H9 (cell line): ENCODE measurements around the gene MLST8. TPM values are rescaled to one million over a fixed set of nuclear protein-coding genes. Genes with fewer than 3 reads are reported as not detected.

Source experiments
- DNase-seq: peaks from one replicate; pipeline ENCODE4 v3.0.0-alpha.2; 2017
- H2AFZ ChIP-seq: one replicate; pipeline ENCODE4 v1.6.1; 2013; ENCODE audit warnings: mild to moderate bottlenecking, low read length, control low read depth, moderate library complexity
- H2AK5ac ChIP-seq: 2 replicates; pipeline ENCODE4 v1.6.1; 2013; ENCODE audit warnings: low read length, control low read depth, mixed read lengths; ENCODE audit not compliant: insufficient read length
- H2BK120ac ChIP-seq: one replicate; pipeline ENCODE4 v1.6.1; 2013; ENCODE audit warnings: low read depth, mild to moderate bottlenecking, low read length, control low read depth, inconsistent platforms; ENCODE audit not compliant: poor library complexity, severe bottlenecking
- H2BK12ac ChIP-seq: 2 replicates; pipeline ENCODE4 v1.6.1; 2013; ENCODE audit warnings: low read length, control low read depth, mixed read lengths, low read depth; ENCODE audit not compliant: insufficient read length
- H2BK15ac ChIP-seq: 2 replicates; pipeline ENCODE4 v1.6.1; 2013; ENCODE audit warnings: low read depth, low read length, control low read depth
- H2BK20ac ChIP-seq: one replicate; pipeline ENCODE4 v1.6.1; 2013; ENCODE audit warnings: low read depth, mild to moderate bottlenecking, low read length, control low read depth, inconsistent platforms; ENCODE audit not compliant: poor library complexity, severe bottlenecking
- H2BK5ac ChIP-seq: 2 replicates; pipeline ENCODE4 v1.6.1; 2013; ENCODE audit warnings: low read length, control low read depth, mixed read lengths; ENCODE audit not compliant: insufficient read length
- H3K14ac ChIP-seq: 2 replicates; pipeline ENCODE4 v1.6.1; 2013; ENCODE audit warnings: low read length, control low read depth; ENCODE audit not compliant: insufficient read depth
- H3K18ac ChIP-seq: 2 replicates; pipeline ENCODE4 v1.6.1; 2013; ENCODE audit warnings: low read depth, mild to moderate bottlenecking, mixed read lengths, low read length, control low read depth; ENCODE audit not compliant: insufficient read length
- H3K23ac ChIP-seq: 2 replicates; pipeline ENCODE4 v1.6.1; 2013; ENCODE audit warnings: low read length, control low read depth, mixed read lengths, low read depth; ENCODE audit not compliant: insufficient read length
- H3K23me2 ChIP-seq: 2 replicates; pipeline ENCODE4 v1.6.1; 2013; ENCODE audit warnings: low read depth, mild to moderate bottlenecking, mixed read lengths, low read length, control low read depth; ENCODE audit not compliant: insufficient read length, poor library complexity, severe bottlenecking
- H3K27ac ChIP-seq: 2 replicates; pipeline ENCODE4 v1.5.1; 2013; ENCODE audit warnings: low read length, control low read depth, mixed read lengths, low read depth; ENCODE audit not compliant: insufficient read length
- H3K27me3 ChIP-seq: 2 replicates; pipeline ENCODE4 v1.6.1; 2013; ENCODE audit warnings: low read length, control low read depth, inconsistent platforms; ENCODE audit not compliant: insufficient read depth
- H3K4ac ChIP-seq: 2 replicates; pipeline ENCODE4 v1.6.1; 2013; ENCODE audit warnings: low read depth, mild to moderate bottlenecking, control low read depth, inconsistent platforms, low read length, moderate library complexity
- H3K4me1 ChIP-seq: 2 replicates; pipeline ENCODE4 v1.6.1; 2013; ENCODE audit warnings: low read length, control low read depth, inconsistent platforms; ENCODE audit not compliant: insufficient read depth
- H3K4me2 ChIP-seq: 2 replicates; pipeline ENCODE4 v1.6.1; 2013; ENCODE audit warnings: low read length, control low read depth, mixed read lengths; ENCODE audit not compliant: insufficient read length, insufficient read depth
- H3K56ac ChIP-seq: 2 replicates; pipeline ENCODE4 v1.6.1; 2013; ENCODE audit warnings: low read depth, mild to moderate bottlenecking, mixed read lengths, low read length, control low read depth; ENCODE audit not compliant: insufficient read length
- H3K79me1 ChIP-seq: 2 replicates; pipeline ENCODE4 v1.6.1; 2013; ENCODE audit warnings: low read depth, mild to moderate bottlenecking, moderate library complexity, low read length, control low read depth, inconsistent platforms; ENCODE audit not compliant: insufficient read depth, poor library complexity, severe bottlenecking
- H3K79me2 ChIP-seq: 2 replicates; pipeline ENCODE4 v1.6.1; 2013; ENCODE audit warnings: low read length, control low read depth, inconsistent platforms; ENCODE audit not compliant: insufficient read depth
- H3K9ac ChIP-seq: 2 replicates; pipeline ENCODE4 v1.6.1; 2013; ENCODE audit warnings: low read length, control low read depth, mixed read lengths; ENCODE audit not compliant: insufficient read length; ENCODE audit errors: extremely low read depth
- H3K9me3 ChIP-seq: one replicate; pipeline ENCODE4 v1.6.1; 2013; ENCODE audit warnings: low read depth, low read length, inconsistent platforms; ENCODE audit not compliant: control insufficient read depth
- H3T11ph ChIP-seq: one replicate; pipeline ENCODE4 v1.6.1; 2013; ENCODE audit warnings: mild to moderate bottlenecking, low read length, control low read depth, inconsistent platforms
- H4K20me1 ChIP-seq: one replicate; pipeline ENCODE4 v1.6.1; 2013; ENCODE audit not compliant: control insufficient read depth, insufficient read length, insufficient read depth
- H4K5ac ChIP-seq: 2 replicates; pipeline ENCODE4 v1.6.1; 2013; ENCODE audit warnings: low read depth, mild to moderate bottlenecking, mixed read lengths, low read length, control low read depth; ENCODE audit not compliant: insufficient read length
- H4K8ac ChIP-seq: replicated peaks from 2 replicates; pipeline ENCODE4 v1.6.1; 2013; ENCODE audit warnings: low read length, control low read depth, mixed read lengths, low read depth; ENCODE audit not compliant: insufficient read length
- H4K91ac ChIP-seq: 2 replicates; pipeline ENCODE4 v1.6.1; 2013; ENCODE audit warnings: low read depth, mild to moderate bottlenecking, moderate library complexity, mixed read lengths, low read length, control low read depth; ENCODE audit not compliant: insufficient read length
- H3K27ac Mint-ChIP-seq, 3 experiments: 2 replicates in 2 of 3; 3 replicates in 1 of 3; pipeline ENCODE4 v1.8.0; 2020 to 2021; ENCODE audit warnings: mixed read lengths in 3 of 3, mild to moderate bottlenecking in 1 of 3, moderate library complexity in 1 of 3
- H3K27me3 Mint-ChIP-seq: 2 replicates; pipeline ENCODE4 v1.8.0; 2021; ENCODE audit warnings: low read depth, mild to moderate bottlenecking, moderate library complexity, mixed read lengths
- H3K36me3 Mint-ChIP-seq, 3 experiments: 2 replicates in 2 of 3; 3 replicates in 1 of 3; pipeline ENCODE4 v1.8.0; 2020 to 2021; ENCODE audit warnings: low read depth in 3 of 3, mixed read lengths in 3 of 3; ENCODE audit not compliant: insufficient read depth in 1 of 3
- H3K4me1 Mint-ChIP-seq, 2 experiments: 2 replicates each; pipeline ENCODE4 v1.8.0; 2020; ENCODE audit warnings: mixed read lengths in 2 of 2
- H3K4me3 Mint-ChIP-seq, 2 experiments: 2 replicates in 1 of 2; 3 replicates in 1 of 2; pipeline ENCODE4 v1.8.0; 2020 to 2021; ENCODE audit warnings: mild to moderate bottlenecking in 2 of 2, mixed read lengths in 2 of 2, moderate library complexity in 1 of 2
- H3K9me3 Mint-ChIP-seq, 2 experiments: 2 replicates in 1 of 2; 3 replicates in 1 of 2; pipeline ENCODE4 v1.8.0; 2020; ENCODE audit warnings: mild to moderate bottlenecking in 2 of 2, mixed read lengths in 2 of 2, moderate library complexity in 1 of 2
- CTCF ChIP-seq: fragments of 200-600 bp; sonication (generic); conservative IDR thresholded peaks from 3 replicates; pipeline ENCODE4 v1.8.0; 2021; ENCODE audit warnings: antibody characterized with exemption, mild to moderate bottlenecking
- WGBS: extraction: QIAGEN DNeasy Blood & Tissue Kit; methylation state at CpG from one replicate; pipeline ENCODE4 v1.1.7; 2013; ENCODE audit warnings: missing lambda C conversion rate, low lambda C conversion rate, mixed read lengths; ENCODE audit not compliant: insufficient read length; ENCODE audit errors: extremely low coverage; 5-methylcytosine and 5-hydroxymethylcytosine counted together
- total RNA-seq: library from RNA; stranded (reverse); gene quantifications from 2 replicates; pipeline ENCODE4 v1.2.1, GENCODE V29; 2021

Gene MLST8
- total RNA-seq, 1 experiment from 2014 or later, result 74.5 TPM

- no peak overlapping the region for H4K5ac ChIP-seq
- H3K27me3 ChIP-seq, result no peaks in the 10 kb centered on the region
- no peak for TF ChIP-seq CTCF
- no peak overlapping the region for H3K14ac ChIP-seq
- no peaks in the 10 kb centered on the region for H3K9me3 ChIP-seq
- H3K18ac ChIP-seq, result no peak overlapping the region
- H3K23me2 ChIP-seq, result peaks cover under 1% of the 10 kb centered on the region
- H3K79me2 ChIP-seq, result peaks cover 38% of the 10 kb centered on the region; the same call in 1 of the 2 replicates
- H3K56ac ChIP-seq, result no peak overlapping the region
- Mint-ChIP-seq H3K27me3 (no peaks in the 10 kb centered on the region), H3K4me1 (peaks cover 9 to 22% of the 10 kb centered on the region in 2 experiments), H3K36me3 (peaks cover 10 to 33% (median 22%) of the 10 kb centered on the region in 3 experiments), H3K27ac (peak overlapping the region in 2 of 3 experiments; percentile 55 to 62; a peak in 3 of 7 replicates), H3K9me3 (no peaks in the 10 kb centered on the region), H3K4me3 (no peak overlapping the region)
- H3K4me2 ChIP-seq, result no peak overlapping the region
- H4K8ac ChIP-seq, result no peak overlapping the region
- no peak overlapping the region for H3K23ac ChIP-seq
- no CpG with 5 or more reads among the region's 10 CpGs for WGBS
- no peak overlapping the region for H4K91ac ChIP-seq
- no peak overlapping the region for H2AK5ac ChIP-seq
- no peak overlapping the region for H2BK12ac ChIP-seq
- DNase-seq, result no peak
- H3K79me1 ChIP-seq, result peaks cover 16% of the 10 kb centered on the region
- H2BK20ac ChIP-seq, result no peak overlapping the region
- H3K4me1 ChIP-seq, result no peaks in the 10 kb centered on the region; the same call in 1 of the 2 replicates
- no peak overlapping the region for H2BK120ac ChIP-seq
- H3K9ac ChIP-seq, result no peak overlapping the region
- no peak overlapping the region for H2BK15ac ChIP-seq
- peaks cover 2% of the 10 kb centered on the region for H4K20me1 ChIP-seq
- H3K27ac ChIP-seq, result no peak overlapping the region
- no peak overlapping the region for H3T11ph ChIP-seq
- H2AFZ ChIP-seq, result no peak overlapping the region
- no peak overlapping the region for H2BK5ac ChIP-seq
- H3K4ac ChIP-seq, result no peak overlapping the region
These were observed 43.3 kb upstream of the MLST8 start for GRCh38 chr16:2161911-2162310.
